Endothelial cell of umbilical vein (primary cell): ENCODE results near the gene MYMK.

ENCODE experiments used
- CTCF ChIP-seq, 2 donors: IDR thresholded peaks; 1 replicate in 1 of 2; 2 replicates in 1 of 2; pipeline ENCODE4 v1.5.1; 2011; ENCODE audit warnings: low read length in 2 of 2, mild to moderate bottlenecking in 2 of 2, moderate library complexity in 2 of 2, control low read depth in 1 of 2, inconsistent platforms in 1 of 2, low read depth in 1 of 2; ENCODE audit not compliant: insufficient read depth in 1 of 2; ENCODE audit errors: extremely low read depth in 1 of 2
- JUN ChIP-seq: IDR thresholded peaks from 2 replicates; pipeline ENCODE4 v1.6.1; 2011; ENCODE audit warnings: borderline replicate concordance, low read depth; ENCODE audit not compliant: insufficient read length, insufficient read depth
- POLR2A ChIP-seq: IDR thresholded peaks from 2 replicates; pipeline ENCODE4 v1.6.1; 2012; ENCODE audit warnings: low read depth, mild to moderate bottlenecking, control low read depth, low read length
- POLR2AphosphoS5 ChIP-seq: IDR thresholded peaks from 2 replicates; pipeline ENCODE4 v1.6.1; 2012; ENCODE audit warnings: low read depth, mild to moderate bottlenecking, control low read depth, low read length, moderate library complexity; ENCODE audit not compliant: insufficient read depth

- TF ChIP-seq POLR2A = no peak
- TF ChIP-seq CTCF (IDR thresholded peaks at IDR 0.05; ENCODE audit: extremely low read depth in 1 of 2, insufficient read depth in 1 of 2, low read depth in 1 of 2, low read length in 2 of 2) = no peak
- TF ChIP-seq JUN = no peak
- no peak for TF ChIP-seq POLR2AphosphoS5
Measured at GRCh38 chr9:133525677-133526076, 918 bp upstream of the MYMK start.
